GM19463 (cell line): ENCODE measurements around the gene GRM5.
"Not testable (repeated sequence)": the region's sequence is repeated elsewhere in the genome, so short reads cannot be mapped to it uniquely, and the experiment has no call there.

ENCODE experiments used
- ATAC-seq: cut with Tn5 transposase; IDR thresholded peaks from one replicate; pipeline ENCODE4 v1.9.1; 2021; ENCODE audit warnings: mild to moderate bottlenecking, moderate library complexity; ENCODE audit not compliant: unreplicated experiment

The GRM5 gene

DNA sequence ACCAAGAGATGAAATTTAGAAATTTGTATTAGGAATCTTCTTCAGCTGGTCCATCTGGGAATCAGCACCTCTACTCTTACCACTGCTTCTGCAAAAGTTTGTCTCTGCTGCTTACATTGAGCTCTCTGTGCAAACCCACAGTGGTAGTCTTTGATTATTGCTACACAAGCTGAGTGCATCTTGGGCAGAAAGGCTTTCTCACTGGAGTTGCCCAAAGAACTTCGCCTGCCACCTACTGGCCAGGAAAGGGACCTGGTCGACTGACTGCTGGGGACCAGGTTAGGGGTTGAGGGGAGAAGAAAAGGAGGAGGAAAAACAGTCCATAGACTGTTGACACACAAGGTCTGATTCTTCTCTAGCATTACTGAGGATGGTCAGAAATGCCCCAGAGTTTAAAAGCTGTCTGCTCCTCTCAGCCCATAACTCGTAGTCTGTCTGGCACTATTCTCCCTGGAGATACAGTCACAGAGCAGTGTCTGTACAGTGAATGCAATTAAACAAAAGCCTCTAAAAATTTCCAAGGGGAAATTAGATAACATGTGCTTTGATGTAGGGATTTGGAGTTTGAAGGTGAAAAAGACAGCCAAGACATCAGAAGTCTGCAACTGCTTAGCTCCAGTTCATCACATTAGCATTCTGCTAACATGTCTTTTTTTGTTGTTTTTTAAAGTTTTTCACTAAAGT lies 513.3 kb downstream of the GRM5 start:
- ATAC-seq = peak; percentile 99

DNA sequence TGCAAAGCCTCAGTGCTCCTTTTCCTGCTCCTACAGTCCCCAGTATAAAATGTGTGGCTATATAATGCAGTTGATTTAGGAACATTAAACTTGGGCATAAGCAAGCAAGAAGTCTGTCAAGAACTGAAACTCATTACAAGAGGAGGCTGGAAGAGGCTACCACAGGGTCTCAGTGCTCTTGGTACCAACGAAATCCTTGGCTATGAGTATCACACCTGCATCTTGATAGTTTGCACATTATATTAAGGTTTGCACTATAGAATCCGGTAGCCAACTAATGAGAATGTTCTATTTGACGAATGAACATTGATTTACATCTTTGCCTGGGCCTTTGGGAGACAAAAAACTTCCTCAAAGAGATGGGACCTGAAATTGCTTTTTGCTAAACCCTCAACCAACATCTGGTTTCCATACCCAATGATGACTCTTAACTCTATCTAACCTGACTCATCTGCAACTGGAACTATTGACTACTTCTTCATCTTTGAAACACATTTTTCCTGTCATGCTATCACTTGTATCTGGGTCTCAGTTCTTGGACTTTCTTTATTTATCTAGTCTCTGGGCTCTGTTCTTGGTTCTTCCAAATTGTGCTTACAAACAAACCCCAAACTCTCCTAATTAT lies 521.0 kb downstream of the GRM5 start:
- peak; percentile 6 for ATAC-seq

DNA sequence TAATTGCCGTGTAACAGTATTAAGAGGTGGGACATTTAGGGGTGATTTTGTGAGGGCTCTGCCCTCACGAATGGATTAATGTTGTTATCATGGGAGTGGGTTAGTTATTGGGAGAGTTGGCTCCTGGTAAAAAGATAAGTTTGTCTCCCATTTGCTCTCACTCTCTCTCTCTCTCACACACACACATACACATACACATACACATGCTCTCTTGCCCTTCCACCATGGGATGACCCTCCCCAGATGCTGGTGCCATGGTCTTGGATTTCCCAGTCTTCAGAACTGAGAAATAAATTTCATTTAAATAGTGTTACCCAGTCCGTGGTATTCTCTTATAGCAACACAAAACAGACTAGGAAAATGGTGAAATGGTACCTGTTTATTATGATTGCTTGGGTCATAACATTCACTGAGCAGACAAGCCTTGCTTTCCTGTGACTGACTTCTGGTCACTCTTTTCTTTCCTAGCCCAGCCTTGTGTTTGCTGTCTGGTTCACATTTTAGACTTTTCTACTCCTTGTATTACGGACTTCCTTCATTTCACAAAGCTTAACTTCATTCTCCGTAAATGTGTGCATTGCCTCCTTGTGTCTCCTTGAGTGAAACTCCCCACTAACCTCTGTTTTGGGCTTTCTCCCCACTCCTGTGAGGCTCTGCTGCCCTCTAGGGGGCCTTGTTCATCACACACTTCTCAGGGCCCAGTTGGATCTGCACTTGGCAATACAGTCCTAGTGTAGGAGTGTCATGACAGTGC lies 521.7 kb downstream of the GRM5 start:
- peak; percentile 100 for ATAC-seq

DNA sequence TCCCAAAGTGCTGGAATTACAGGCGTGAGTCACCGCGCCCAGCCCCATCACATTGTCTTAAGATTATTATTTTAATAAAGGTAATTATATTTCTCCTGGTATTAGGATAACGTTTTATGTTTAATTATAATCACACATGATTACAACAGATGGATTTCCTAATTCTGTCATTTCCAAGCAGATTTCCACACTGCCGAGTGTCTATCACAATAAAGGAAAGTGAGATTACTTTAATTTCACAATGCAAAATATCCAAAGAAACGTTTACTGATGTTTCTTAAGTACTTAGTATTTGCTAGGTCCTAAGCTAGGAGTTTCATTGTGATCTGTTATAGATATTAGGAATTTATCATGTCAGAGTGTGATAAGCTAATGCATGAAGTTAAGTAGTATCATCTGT lies 524.8 kb downstream of the GRM5 start:
- ATAC-seq = no peak

DNA sequence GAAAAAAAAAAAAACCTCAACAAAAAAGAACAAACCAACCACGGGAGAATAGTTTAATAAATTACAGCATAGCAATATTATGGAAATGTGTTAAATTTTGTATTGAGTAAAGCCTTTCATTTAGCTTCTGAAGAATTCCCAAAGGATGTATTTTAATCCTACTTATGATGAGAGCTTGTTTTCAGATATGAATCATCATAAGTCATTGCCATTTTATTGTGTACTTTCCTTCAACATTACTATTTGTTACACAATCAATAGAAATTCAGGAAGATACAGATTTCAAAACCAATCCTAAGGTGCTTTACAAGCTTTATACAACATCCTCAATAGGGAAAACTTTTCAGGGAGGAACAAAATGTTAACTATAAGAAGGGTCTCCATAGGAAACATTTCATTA lies 527.7 kb downstream of the GRM5 start:
- no peak for ATAC-seq

DNA sequence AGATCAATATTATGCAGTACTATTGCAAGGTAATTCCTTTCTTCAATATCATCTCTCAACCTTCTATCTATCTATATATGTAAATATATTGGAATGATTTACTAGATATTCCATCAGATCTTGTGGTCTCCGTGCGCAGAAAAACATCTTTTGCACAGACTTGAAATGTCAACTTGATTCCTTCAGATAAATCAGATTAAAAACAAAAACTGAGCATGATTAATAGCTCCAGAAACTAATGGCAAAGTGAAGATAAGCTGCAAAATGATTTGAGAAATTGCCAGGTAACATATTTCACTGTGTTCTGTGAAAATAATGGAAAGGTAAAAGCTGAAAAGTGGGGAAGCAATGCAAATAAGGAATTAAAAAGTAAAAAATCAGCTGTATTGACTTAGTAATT lies 528.2 kb downstream of the GRM5 start:
- ATAC-seq = no peak

DNA sequence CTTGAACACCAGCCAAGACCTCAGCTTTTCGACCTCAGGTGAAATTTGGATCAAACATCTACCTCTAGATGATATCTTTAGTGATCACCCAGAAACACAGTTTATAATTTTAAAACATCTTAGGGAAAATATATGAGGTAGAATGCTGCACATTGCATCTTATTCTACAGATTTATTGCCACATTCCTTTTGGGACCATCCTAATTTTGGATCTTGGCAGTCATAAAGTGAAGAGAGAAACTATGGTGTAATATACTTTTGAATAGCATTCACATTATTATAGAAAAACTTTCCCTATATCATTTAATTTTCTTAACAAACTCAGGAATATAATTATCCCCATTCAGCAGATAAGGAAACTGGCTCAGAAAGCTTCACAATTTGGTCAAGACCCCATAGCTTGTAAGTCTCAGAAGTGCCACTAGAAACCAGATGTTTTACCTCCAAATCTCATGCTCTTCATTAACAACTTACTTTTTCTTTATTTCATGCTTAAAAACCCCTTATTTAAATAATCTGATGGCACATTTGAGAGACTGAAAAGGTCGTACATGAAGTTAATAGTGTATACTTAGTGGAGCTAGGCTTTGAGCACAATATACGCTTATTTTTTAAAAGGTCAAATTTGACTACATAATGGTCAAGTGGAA lies 529.0 kb downstream of the GRM5 start:
- ATAC-seq = no peak

DNA sequence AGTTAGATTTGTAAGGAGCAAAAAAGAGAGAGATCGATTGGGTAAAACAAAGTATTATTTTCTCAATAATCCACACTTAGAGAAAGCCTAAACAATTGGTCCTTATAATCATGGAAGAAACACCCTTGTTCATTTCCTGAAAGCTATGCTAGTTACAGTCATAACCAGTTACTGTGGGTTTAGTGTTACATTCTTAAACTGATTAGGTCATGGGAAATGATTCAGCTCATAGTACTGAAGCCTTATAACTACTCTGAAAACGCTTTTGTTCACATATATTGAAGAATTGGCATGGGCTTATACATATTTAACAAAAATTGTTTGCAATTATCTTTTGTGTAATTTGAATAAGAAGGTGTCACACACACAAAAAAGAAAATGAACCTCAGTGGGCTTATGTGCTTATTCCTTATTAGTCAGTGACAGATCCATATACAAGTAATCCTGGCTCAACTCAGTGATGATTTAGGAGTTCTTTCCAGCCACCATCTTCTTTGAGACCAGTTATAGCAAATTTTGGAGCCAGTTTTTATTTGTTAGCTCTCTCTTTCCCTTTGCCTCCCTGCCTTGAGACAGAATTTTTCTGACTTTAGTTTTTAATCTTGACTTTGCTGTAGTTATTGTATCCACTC lies 529.8 kb downstream of the GRM5 start:
- ATAC-seq = peak; percentile 85

DNA sequence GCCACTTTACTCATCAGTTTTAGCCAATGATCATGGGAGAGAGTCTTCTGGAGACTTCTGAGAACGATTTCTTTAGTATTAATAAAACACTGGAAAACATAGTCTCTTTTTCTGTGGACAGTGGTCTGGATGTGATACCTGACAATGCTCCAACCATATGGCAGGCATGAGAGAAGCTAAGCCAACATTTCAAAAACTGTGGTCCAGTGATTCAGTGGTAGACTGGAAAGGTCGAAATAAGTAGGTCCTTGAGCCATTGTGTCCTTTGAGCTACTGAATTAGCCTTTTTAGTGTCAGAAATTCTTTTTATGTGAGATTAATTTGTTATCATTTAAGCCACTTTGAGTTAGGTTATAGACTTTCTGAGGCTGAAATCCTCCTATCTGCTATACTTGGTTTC lies 530.5 kb downstream of the GRM5 start:
- no peak for ATAC-seq

DNA sequence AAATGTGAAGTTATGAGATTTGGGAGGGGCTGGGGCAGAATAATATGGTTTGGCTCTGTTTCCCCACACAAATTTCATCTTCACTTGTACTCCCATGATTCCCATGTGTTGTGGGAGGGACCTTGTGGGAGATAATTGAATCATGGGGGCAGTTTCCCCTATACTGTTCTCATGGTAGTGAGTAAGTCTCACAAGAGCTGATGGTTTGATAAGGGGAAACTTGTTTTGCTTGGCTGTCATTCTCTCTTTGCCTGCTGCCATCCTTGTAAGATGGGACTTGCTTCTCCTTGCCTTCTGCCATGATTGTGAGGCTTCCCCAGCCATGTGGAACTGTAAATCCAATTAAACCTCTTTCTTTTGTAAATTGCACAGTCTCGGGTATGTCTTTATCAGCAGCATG lies 531.1 kb downstream of the GRM5 start:
- not testable (repeated sequence) for ATAC-seq

DNA sequence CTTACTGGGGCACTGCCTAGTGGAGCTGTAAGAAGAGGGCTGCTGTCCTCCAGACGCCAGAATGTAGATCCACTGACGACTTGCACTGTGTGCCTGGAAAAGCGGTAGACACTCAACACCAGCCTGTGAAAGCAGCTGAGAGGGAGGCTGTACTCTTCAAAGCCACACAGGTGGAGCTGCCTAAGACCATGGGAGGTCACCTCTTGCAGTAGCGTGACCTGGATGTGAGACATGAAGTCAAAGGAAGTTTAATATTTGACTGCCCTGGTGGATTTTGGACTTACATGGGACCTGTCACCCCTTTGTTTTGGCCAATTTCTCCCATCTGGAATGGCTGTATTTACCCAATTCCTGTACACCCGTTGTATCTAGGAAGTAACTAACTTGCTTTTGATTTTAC lies 531.6 kb downstream of the GRM5 start:
- no peak for ATAC-seq

DNA sequence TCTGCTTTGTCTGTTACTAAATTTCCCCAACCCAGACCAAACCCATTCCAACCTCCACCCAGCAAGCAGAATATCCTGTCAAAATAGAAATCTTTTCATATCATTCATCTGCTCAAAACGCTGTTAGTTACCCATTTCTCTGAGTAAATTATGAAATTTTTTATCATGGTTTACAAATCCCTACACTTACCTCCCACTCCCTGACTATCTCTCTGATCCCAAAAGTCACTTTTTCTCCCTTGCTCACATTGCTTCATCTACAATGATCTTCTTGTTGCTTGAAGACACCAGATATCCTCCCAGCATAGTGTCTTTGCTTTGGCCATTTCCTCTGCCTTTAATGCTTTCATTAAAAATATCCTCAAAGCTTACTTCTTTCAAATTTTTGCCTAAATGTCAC lies 532.8 kb downstream of the GRM5 start:
- no peak for ATAC-seq

DNA sequence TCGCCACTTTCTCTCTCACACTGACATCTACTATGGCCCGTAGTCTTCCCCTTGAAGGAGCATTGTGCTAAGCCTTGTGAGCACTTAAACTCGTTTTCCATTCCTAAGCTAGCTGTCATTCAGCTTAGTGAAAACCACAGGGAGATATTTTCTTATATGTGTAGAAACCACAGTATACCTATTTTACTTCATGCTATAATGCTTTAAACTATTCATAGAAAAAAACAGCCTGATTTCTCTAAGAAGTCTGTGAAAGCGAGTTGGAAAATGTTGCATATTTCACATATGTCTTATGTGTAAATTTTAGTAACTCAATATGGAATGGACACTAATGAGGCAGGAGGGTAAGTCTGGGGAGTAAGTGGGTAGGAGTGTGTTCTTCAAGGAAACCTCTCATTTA lies 534.0 kb downstream of the GRM5 start:
- ATAC-seq = no peak

DNA sequence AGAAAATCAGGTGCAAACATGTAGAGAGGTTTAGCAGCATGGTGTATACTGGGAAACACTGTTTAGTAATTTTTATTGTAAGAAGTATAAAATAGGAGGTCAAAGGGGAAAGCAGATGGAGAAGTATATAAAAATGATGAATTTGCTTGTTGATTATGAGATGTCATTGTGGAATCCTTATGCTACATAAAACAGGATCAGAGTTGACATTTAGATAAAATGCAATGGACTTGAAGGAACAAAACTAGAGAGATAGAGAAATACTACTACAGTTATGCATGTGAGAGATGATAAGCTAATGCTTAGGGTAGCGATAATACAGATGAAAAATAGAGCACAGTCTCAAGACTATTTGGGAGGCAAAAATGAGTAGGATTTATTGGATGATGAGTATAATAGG lies 536.4 kb downstream of the GRM5 start:
- no peak for ATAC-seq

DNA sequence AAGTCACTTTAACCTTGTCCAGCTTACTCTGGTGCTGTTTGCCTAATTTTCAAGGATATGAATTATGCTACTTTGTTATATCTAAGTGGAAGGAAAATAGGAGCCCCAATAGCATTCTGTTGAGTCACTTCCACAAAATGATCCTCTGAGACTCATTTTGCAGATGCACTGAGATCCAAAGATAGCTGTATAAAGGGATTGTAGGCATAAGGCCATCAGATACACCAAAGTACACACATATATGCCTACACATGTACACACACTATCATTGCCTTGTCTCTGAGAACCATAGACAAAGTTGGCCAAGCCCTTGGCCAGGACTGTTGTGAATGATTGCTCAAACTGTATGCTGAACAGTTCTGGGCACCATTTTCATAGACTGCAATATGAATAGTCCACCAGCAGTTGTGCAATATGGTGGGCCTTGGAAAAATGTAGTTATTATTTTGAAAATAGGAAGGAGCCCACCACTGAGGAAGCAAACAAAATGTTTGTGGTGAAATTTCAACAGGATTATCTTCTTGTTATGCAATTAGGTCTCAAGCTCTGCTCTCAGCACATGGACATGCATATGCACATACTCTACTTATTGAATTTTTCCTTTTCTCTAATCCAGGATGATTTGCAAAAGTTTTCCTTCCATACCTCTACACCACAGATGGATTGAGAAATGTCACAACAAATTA lies 542.3 kb downstream of the GRM5 start:
- ATAC-seq = no peak

DNA sequence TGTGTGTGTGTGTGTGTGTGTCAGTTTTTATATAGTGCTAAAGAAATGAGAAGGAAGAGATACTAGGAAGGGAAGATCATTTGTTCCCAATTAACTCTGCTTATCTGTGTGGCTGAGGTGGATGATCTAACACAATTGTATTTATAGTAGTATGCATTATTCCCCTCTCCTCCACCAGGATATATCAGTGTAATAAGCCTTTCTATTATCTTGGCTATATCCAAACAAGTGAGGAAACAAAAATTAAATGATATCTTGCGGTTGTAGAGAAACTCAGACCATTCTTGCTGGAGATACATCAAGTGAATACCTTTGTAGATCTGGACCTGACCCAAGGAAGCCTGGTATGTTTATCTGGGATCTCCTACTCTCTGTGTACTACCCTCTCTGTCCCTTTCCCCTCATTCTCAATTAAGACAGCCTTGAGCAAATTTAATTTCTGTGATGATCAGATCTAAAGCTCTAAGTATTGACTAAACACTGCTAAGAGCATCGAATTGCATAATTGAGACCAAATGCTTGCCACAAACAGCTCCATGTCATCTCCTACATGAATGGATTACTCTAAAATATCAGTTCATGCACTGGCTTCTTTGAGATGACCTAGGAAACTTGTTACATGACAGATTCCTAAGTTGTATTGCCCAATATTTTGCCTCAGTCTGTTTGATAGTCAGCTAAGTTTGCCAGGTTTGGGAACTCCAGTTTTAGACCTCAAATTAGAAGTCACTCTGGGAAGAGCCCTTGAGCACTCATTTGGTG lies 543.0 kb downstream of the GRM5 start:
- no peak for ATAC-seq

DNA sequence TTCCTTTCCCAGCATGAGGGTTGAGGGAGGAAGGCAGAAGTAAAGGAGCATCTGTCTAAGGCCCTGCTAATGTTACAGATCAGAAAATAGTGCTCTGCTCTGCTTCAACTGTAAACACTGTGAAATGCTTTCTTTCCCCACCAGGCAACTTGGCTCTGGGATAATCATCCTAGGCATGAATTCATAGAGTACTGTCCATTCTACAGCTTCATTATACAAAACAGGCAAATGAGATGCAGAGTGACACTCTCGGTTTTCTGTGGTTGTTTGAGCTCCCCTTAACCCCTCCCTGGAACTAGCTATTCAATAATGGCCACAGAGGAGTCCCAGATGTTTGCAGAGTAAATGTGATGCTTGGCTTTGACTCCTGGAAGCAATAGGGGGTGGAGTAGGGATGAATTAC lies 544.0 kb downstream of the GRM5 start:
- ATAC-seq = no peak

DNA sequence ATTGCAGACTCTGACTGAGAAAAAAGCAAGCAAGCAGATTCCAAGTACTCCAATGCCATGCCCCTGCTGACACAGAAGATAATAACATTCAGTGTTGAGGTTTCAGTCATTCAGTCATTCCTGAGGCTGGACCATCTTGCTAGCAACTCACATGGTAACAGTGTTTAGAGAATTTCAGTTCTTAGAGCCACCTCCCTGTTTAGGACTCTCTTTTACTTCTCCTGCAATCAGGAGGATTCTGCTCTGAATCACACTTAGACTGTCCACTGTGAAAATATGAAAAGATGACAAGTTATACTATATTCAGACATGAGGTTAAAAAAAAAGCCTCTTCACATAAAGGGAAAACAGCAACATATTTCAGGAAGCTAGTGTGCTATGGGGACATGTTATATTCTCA lies 544.4 kb downstream of the GRM5 start:
- ATAC-seq = no peak

DNA sequence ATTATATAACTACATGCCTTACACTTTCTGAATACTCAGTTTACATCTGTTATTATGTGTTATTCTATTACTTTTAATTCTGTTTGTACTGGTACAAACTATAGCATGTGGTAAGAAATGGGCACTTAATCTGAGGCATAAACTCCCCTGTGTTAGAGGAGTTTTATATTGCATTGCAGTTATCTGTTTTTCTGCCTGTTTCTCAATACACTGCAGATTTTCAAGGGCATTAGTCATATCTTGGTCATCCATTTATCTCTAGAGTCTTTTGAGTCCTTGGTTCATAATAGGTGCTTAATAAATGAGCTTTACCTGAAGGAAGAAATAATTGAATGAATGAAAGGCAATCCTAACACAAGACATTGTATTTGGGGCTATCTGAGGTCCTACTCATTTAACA lies 545.4 kb downstream of the GRM5 start:
- no peak for ATAC-seq

DNA sequence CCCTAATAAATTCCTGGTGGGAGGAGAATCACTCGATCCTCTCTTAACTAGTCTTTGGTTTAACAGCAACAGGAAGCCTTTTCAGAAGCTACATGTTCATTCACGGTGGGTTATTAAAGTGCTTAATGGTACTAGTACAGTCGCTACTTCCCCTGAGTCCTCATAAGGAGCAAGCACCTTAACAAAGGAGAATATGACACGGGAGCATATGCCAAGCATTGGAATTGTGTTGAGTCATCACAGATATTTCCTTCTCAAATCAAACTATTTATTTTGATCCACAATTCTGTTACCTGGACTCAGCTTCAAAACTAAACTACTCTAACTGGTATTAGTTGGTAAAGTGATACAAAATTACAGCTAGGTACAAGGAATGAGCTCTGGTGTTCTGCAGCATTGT lies 550.8 kb downstream of the GRM5 start:
- ATAC-seq = no peak
